Stomach smooth muscle (tissue), 2 donors: Measurements from ENCODE around the gene STEAP2.
"Not testable (repeated sequence)": the region's sequence is repeated elsewhere in the genome, so short reads cannot be mapped to it uniquely, and the experiment has no call there.

Experiments
- H3K27ac ChIP-seq: one replicate; pipeline ENCODE4 v1.7.0; 2013; ENCODE audit warnings: mild to moderate bottlenecking, low read length, inconsistent platforms
- H3K27me3 ChIP-seq, 2 donors: one replicate each; pipeline ENCODE4 v1.7.0; 2013; ENCODE audit warnings: low read length in 2 of 2; ENCODE audit not compliant: insufficient read depth in 2 of 2, control insufficient read depth in 1 of 2
- H3K36me3 ChIP-seq, 2 donors: one replicate each; pipeline ENCODE4 v1.7.0; 2013; ENCODE audit warnings: low read length in 2 of 2; ENCODE audit not compliant: control insufficient read depth in 2 of 2, insufficient read depth in 2 of 2
- H3K4me1 ChIP-seq: one replicate; pipeline ENCODE4 v1.7.0; 2013; ENCODE audit warnings: low read length; ENCODE audit not compliant: control insufficient read depth, insufficient read depth
- H3K4me3 ChIP-seq, 2 donors: one replicate each; pipeline ENCODE4 v1.7.0; 2013; ENCODE audit warnings: low read length in 2 of 2
- H3K9ac ChIP-seq, 2 donors: one replicate each; pipeline ENCODE4 v1.7.0; 2013; ENCODE audit warnings: low read length in 2 of 2, mild to moderate bottlenecking in 1 of 2
- H3K9me3 ChIP-seq, 2 donors: one replicate each; pipeline ENCODE4 v1.7.0; 2013; ENCODE audit warnings: low read length in 2 of 2; ENCODE audit not compliant: control insufficient read depth in 2 of 2
- donor health status: healthy.
- donor health status: Pancreatic carcinoma.

STEAP2 gene

GRCh38 chr7:90248706-90249105 is 37.2 kb downstream of the STEAP2 start:
- H3K9ac ChIP-seq: no peak overlapping the region
- H3K27ac ChIP-seq: no peak overlapping the region
- no peaks in the 10 kb centered on the region for H3K27me3 ChIP-seq
- peaks cover 4% of the 10 kb centered on the region for H3K4me1 ChIP-seq
- no peaks in the 10 kb centered on the region for H3K9me3 ChIP-seq
- H3K4me3 ChIP-seq: no peak overlapping the region
- H3K36me3 ChIP-seq: no peaks in the 10 kb centered on the region

DNA sequence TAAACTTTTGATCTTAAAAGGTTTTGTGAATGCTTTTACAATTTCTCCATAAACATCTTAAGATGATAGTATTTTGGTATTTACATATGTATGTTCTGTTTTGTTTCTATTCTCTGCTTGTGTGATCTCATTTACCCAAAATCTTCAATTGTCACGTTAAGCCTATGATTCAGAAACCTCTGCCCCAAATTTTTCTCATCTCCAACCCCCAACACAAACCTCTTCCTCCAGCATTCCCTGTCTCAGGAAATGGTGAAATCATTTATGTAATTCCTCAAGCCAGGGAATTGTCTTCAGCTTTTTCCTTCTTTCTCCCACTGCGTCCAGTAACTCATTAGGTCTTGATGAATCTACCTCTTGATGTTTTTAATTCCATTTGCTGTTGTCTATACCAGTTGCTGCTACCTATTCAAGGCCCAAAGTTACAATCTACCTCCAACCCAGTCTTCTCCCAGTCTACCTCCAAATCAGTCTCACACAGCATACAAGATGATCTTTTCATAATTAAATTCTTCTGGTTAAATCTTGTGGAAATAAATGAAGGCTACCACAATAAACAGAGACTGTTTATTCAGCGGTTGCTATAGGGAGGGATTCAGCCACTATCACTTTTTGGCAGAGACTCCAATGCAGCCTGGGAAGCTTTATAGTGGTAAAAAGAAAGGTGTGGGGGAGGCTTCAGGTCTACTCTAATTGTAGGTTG is 39.2 kb downstream of the STEAP2 start:
- Histone ChIP-seq H3K27ac (peak overlapping the region; percentile 19), H3K9me3 (no peaks in the 10 kb centered on the region), H3K27me3 (no peaks in the 10 kb centered on the region), H3K4me1 (no peaks in the 10 kb centered on the region), H3K36me3 (no peaks in the 10 kb centered on the region), H3K4me3 (no peak overlapping the region), H3K9ac (no peak overlapping the region)

- Histone ChIP-seq H3K9ac (no peak overlapping the region), H3K9me3 (no peaks in the 10 kb centered on the region), H3K27ac (peak overlapping the region; percentile 19), H3K27me3 (no peaks in the 10 kb centered on the region), H3K36me3 (no peaks in the 10 kb centered on the region), H3K4me1 (no peaks in the 10 kb centered on the region), H3K4me3 (no peak overlapping the region)
Measured at GRCh38 chr7:90251304-90251635, 39.7 kb downstream of the STEAP2 start.

- not testable (repeated sequence) for H3K9me3 ChIP-seq, H3K27me3 ChIP-seq, H3K36me3 ChIP-seq, H3K4me1 ChIP-seq, H3K27ac ChIP-seq, H3K4me3 ChIP-seq, H3K9ac ChIP-seq
Measured at GRCh38 chr7:90256011-90256410, 44.5 kb downstream of the STEAP2 start.

GRCh38 chr7:90256778-90257177 is 45.2 kb downstream of the STEAP2 start:
- no peaks in the 10 kb centered on the region for H3K27me3 ChIP-seq
- no peaks in the 10 kb centered on the region for H3K36me3 ChIP-seq
- no peaks in the 10 kb centered on the region for H3K9me3 ChIP-seq
- no peak overlapping the region for H3K4me3 ChIP-seq
- no peaks in the 10 kb centered on the region for H3K4me1 ChIP-seq
- H3K9ac ChIP-seq: no peak overlapping the region
- H3K27ac ChIP-seq: no peak overlapping the region

DNA sequence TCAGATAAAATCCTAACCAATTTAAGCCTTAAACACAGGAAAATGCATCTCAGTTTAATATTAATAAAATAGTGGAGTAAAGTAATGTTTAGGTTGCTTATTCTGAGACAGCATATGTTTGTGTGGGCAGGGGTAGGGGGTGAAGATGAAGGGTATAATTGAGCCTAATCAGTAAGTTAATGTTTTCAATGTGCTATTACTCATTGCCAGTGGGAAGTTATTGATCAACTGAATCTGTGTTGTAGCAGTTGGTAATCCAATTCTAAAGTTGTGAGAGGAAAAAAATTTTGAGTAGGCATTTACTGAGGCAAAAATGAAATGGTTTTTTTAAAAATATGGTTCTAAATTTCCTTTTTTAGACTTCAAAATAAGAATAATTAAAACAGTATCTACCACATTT is 49.9 kb downstream of the STEAP2 start:
- Histone ChIP-seq H3K9me3 (no peaks in the 10 kb centered on the region), H3K27me3 (no peaks in the 10 kb centered on the region), H3K9ac (no peak overlapping the region), H3K4me3 (no peak overlapping the region), H3K27ac (no peak overlapping the region), H3K36me3 (no peaks in the 10 kb centered on the region), H3K4me1 (no peaks in the 10 kb centered on the region)

- no peaks in the 10 kb centered on the region for H3K27me3 ChIP-seq
- no peaks in the 10 kb centered on the region for H3K4me1 ChIP-seq
- no peaks in the 10 kb centered on the region for H3K36me3 ChIP-seq
- no peaks in the 10 kb centered on the region for H3K9me3 ChIP-seq
- H3K9ac ChIP-seq: no peak overlapping the region
- no peak overlapping the region for H3K27ac ChIP-seq
- no peak overlapping the region for H3K4me3 ChIP-seq
Measured at GRCh38 chr7:90262438-90262837, 50.9 kb downstream of the STEAP2 start.

- no peak overlapping the region for H3K4me3 ChIP-seq
- H3K27ac ChIP-seq: no peak overlapping the region
- no peak overlapping the region for H3K9ac ChIP-seq
Measured at GRCh38 chr7:90266808-90267207, 55.3 kb downstream of the STEAP2 start.

DNA sequence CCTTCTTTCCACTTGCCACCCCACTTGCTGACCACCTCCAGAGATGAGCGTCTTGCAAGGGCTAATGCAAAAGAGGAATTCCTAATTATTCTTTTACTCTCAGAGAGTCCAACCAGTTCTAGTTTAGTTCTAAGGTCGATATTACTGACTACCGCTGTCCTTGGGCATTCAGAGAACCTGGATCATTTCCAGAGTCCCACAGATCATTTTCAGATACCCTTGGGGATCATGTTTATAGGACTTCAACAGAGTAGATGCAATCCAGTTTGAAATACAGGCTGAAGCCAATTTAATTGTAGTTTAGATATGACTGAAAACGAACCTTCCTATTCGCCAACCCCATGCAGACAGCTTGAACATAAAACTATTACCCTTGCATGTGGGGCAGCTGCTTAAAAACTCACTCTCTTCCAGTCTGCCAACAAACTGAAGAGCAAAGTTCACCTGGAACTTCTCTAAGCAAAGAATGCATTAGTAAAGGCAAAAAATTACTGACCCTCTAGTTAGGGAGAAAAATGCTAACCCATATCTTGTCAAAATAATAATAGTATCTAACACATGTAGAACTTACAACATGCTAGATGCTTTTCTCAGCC is 55.8 kb downstream of the STEAP2 start:
- Histone ChIP-seq H3K9ac (no peak overlapping the region), H3K4me3 (no peak overlapping the region), H3K9me3 (no peaks in the 10 kb centered on the region), H3K27me3 (no peaks in the 10 kb centered on the region), H3K36me3 (no peaks in the 10 kb centered on the region), H3K4me1 (no peaks in the 10 kb centered on the region), H3K27ac (no peak overlapping the region)

More at GRCh38 chr7:90266808-90267207, 55.3 kb downstream of the STEAP2 start:
- H3K27me3 ChIP-seq: no peaks in the 10 kb centered on the region
- no peaks in the 10 kb centered on the region for H3K36me3 ChIP-seq
- no peaks in the 10 kb centered on the region for H3K4me1 ChIP-seq
- H3K9me3 ChIP-seq: no peaks in the 10 kb centered on the region

DNA sequence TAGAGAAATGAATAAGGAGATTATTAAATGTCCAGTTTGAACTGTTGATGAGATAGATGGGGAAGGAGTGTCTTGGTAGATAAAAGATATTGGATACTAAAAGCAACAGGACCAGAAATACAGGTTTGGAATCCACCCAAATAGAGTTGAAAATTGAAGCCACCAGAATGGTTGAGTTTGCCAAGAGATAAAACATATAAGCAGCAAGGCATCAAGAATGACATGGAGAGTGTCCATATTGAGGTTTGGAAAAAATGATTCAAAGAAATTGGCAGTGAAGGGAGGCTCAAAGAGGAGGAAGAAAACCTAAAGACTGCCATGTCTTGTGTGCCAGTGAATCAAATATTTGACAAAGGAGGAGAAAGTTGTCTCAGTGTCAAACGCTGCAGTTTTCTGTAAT is 57.6 kb downstream of the STEAP2 start:
- Histone ChIP-seq H3K4me3 (no peak overlapping the region), H3K9me3 (no peaks in the 10 kb centered on the region), H3K4me1 (no peaks in the 10 kb centered on the region), H3K9ac (no peak overlapping the region), H3K36me3 (no peaks in the 10 kb centered on the region), H3K27ac (no peak overlapping the region), H3K27me3 (no peaks in the 10 kb centered on the region)

GRCh38 chr7:90270431-90271178 is 59.1 kb downstream of the STEAP2 start:
- no peak overlapping the region for H3K27ac ChIP-seq
- no peaks in the 10 kb centered on the region for H3K36me3 ChIP-seq
- no peak overlapping the region for H3K4me3 ChIP-seq
- no peaks in the 10 kb centered on the region for H3K4me1 ChIP-seq
- no peaks in the 10 kb centered on the region for H3K27me3 ChIP-seq
- no peaks in the 10 kb centered on the region for H3K9me3 ChIP-seq
- H3K9ac ChIP-seq: no peak overlapping the region
